ENCODE measurements around the gene HMCN1. TPM values are rescaled to one million over a fixed set of nuclear protein-coding genes. Genes with fewer than 3 reads are reported as not detected.

Gene HMCN1
- polyA plus RNA-seq, 3 donors from 2014 or later = 0.33 to 0.38 TPM; not detected in 1

- no peak overlapping the region for H3K27ac Mint-ChIP-seq
- no peaks in the 10 kb centered on the region for H3K4me1 Mint-ChIP-seq
- peaks cover 0 to 3% (median under 1%) of the 10 kb centered on the region in 6 donors for H3K9me3 Mint-ChIP-seq
Measured at GRCh38 chr1:186043296-186043695, 309.1 kb downstream of the HMCN1 start.

DNA sequence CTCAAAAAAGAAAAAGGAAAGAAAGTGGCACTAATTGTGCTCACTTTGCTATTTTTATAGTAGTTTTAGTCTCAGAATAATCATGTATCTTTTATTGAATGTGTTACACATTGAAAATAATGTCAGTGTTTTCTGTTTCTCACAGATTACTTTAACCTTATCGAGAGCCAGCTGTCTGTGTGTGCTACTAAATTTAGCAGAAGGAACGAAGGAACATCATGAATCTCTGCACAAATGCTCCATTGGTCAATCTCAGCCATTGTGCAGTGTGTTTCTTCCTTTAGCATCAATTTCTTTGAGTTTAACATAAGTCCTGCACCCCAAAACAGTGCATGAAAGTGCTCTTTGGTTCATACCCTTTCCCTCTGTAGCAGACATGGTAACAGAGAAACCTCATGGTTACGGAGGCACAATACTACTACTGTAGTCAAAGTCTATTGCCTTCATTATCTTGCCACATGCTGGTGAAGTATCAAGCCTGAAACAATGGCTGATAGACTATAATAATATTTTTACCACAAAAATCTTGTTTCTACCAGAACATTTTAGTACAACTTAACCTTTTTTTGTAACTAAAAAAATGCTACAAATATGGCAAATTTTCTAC, 310.0 kb downstream of the HMCN1 start:
- H3K27me3 Mint-ChIP-seq (ENCODE audit: low read depth in 3 of 3) = peaks cover 0 to 2% (median 0%) of the 10 kb centered on the region in 3 donors
- H3K36me3 Mint-ChIP-seq = no peaks in the 10 kb centered on the region
- DNase-seq = no peak
- H3K4me1 Mint-ChIP-seq = no peaks in the 10 kb centered on the region
- H3K9me3 Mint-ChIP-seq = peaks cover 0 to 3% (median under 1%) of the 10 kb centered on the region in 6 donors
- H3K4me3 Mint-ChIP-seq = no peak overlapping the region
- no peak overlapping the region for H3K27ac Mint-ChIP-seq

More at GRCh38 chr1:186043296-186043695, 309.1 kb downstream of the HMCN1 start:
- H3K4me3 Mint-ChIP-seq = no peak overlapping the region
- H3K36me3 Mint-ChIP-seq = no peaks in the 10 kb centered on the region
- DNase-seq = no peak
- peaks cover 0 to 2% (median 0%) of the 10 kb centered on the region in 3 donors for H3K27me3 Mint-ChIP-seq (ENCODE audit: low read depth in 3 of 3)

DNA sequence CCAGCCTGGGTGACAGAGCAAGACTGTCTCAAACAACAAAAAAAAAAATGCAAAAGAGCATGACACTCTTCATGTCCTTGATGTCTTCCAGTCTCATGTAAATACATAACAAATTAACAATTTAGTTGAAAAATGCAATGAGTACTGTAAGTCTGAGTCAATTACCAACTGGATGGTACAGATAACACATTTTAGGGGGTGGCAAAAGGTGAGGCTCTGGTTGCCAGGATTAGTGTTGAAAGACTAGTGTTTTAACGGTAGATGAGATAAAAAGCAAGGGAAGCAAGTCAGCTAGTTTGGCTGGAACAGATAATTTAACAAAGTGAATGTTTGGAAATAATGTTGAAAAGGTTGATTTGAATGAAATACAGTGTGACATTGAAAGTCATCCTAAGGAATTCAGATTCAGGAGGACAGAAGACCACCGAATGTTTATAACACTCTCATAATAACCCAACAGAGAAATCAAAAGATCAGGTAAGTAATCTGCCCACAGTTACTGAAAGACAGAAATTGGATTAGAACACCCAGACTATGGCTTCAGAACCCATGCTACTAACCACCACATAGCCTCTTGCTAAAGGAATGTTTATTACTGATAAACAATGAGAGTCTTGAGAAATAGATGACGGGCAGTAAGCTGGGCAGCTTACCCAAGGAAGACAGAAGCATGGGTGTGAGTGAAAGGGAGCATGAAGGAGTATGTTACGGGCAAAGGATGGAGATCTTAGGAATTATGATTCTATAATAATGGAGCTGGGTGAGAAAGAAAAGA, 312.4 kb downstream of the HMCN1 start:
- H3K9me3 Mint-ChIP-seq = peaks cover 0 to 10% (median 3%) of the 10 kb centered on the region in 6 donors
- peaks cover 0 to 2% (median 0%) of the 10 kb centered on the region in 3 donors for H3K27me3 Mint-ChIP-seq (ENCODE audit: low read depth in 3 of 3)
- H3K36me3 Mint-ChIP-seq = no peaks in the 10 kb centered on the region
- no peak overlapping the region for H3K4me3 Mint-ChIP-seq
- H3K4me1 Mint-ChIP-seq = no peaks in the 10 kb centered on the region
- no peak for DNase-seq
- H3K27ac Mint-ChIP-seq = no peak overlapping the region

GRCh38 chr1:186050360-186050759, 316.2 kb downstream of the HMCN1 start:
- peaks cover 0 to 10% (median 3%) of the 10 kb centered on the region in 6 donors for H3K9me3 Mint-ChIP-seq
- no peak overlapping the region for H3K27ac Mint-ChIP-seq
- DNase-seq = no peak
- no peaks in the 10 kb centered on the region for H3K4me1 Mint-ChIP-seq
- no peaks in the 10 kb centered on the region for H3K36me3 Mint-ChIP-seq
- peaks cover 1 to 2% (median 1%) of the 10 kb centered on the region in 3 donors for H3K27me3 Mint-ChIP-seq (ENCODE audit: low read depth in 3 of 3)
- no peak overlapping the region for H3K4me3 Mint-ChIP-seq

DNA sequence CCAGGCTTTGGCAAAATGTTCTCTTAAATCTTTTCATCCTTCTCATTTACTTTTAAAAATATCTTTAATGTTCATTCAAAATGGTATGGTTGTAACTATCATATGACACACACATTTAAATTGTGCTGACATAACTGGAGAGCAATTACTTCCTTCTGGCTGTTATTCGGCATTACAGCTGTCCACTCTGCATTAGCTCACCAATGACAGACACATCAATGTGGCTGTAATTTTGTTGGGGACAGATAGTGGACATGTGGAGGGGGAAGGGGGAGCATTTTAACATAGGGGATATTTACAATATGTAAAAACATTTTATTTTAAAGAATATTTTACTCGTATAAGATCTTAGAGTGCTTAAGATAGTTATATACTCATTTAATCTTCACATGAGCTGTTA, 319.8 kb downstream of the HMCN1 start:
- Mint-ChIP-seq H3K36me3 (no peaks in the 10 kb centered on the region), H3K27me3 (ENCODE audit: low read depth in 3 of 3) (peaks cover 0 to 4% (median 1%) of the 10 kb centered on the region in 3 donors), H3K4me3 (no peak overlapping the region), H3K9me3 (peaks cover 0 to 10% (median 0%) of the 10 kb centered on the region in 6 donors), H3K27ac (no peak overlapping the region), H3K4me1 (no peaks in the 10 kb centered on the region)
- no peak for DNase-seq

DNA sequence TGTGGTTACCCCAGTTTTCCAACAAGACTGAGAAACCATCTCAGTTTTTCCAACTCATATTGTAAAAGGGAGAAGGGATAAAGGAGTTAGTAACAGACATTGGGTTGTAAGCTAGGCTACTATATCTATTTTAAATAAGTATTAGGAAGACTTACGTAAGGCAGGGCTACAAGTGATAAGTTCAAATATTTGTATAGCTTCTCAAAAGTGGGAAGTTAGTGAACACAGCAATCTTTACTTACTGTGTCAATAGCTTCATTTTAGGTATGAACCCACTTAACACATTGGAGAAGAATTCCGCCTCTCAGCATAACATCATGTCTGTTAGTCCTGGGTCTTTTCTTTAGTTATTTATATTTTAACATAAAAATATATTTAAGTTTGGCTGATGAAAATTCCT, 320.7 kb downstream of the HMCN1 start:
- Mint-ChIP-seq H3K36me3 (no peaks in the 10 kb centered on the region), H3K9me3 (peaks cover 0 to 10% (median 0%) of the 10 kb centered on the region in 6 donors), H3K4me3 (no peak overlapping the region), H3K27me3 (ENCODE audit: low read depth in 3 of 3) (peaks cover 0 to 4% (median 1%) of the 10 kb centered on the region in 3 donors), H3K4me1 (no peaks in the 10 kb centered on the region), H3K27ac (no peak overlapping the region)
- no peak for DNase-seq

DNA sequence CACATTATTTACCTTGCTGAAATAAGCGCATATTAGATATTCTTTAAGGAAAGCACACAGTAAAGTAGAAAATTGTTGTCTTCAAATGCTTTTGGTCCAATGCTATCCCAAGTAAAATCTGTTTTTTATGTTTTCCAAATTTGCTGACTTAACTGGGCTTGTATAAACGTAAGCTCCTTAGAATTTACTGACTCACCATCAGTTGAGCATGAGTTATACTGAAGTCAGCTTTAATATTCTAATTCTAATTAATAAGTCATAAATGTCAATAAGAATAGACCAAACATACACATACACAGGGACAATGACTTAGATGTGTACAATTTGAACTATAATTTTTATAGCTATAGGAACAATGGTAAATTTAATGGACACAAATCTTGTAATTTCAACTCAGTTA, 321.7 kb downstream of the HMCN1 start:
- peaks cover 0 to 6% (median 0%) of the 10 kb centered on the region in 6 donors for H3K9me3 Mint-ChIP-seq
- no peak for DNase-seq
- no peaks in the 10 kb centered on the region for H3K36me3 Mint-ChIP-seq

GRCh38 chr1:186057086-186057485, 322.9 kb downstream of the HMCN1 start:
- no peak for DNase-seq
- Mint-ChIP-seq H3K27ac (no peak overlapping the region), H3K36me3 (no peaks in the 10 kb centered on the region), H3K4me3 (no peak overlapping the region), H3K9me3 (no peaks in the 10 kb centered on the region), H3K4me1 (no peaks in the 10 kb centered on the region), H3K27me3 (ENCODE audit: low read depth in 3 of 3) (peaks cover 0 to 3% (median 1%) of the 10 kb centered on the region in 3 donors)

More for the DNA sequence above, 321.7 kb downstream of the HMCN1 start:
- Mint-ChIP-seq H3K4me1 (no peaks in the 10 kb centered on the region), H3K27ac (no peak overlapping the region), H3K4me3 (no peak overlapping the region), H3K27me3 (ENCODE audit: low read depth in 3 of 3) (peaks cover 0 to 4% (median 1%) of the 10 kb centered on the region in 3 donors)

DNA sequence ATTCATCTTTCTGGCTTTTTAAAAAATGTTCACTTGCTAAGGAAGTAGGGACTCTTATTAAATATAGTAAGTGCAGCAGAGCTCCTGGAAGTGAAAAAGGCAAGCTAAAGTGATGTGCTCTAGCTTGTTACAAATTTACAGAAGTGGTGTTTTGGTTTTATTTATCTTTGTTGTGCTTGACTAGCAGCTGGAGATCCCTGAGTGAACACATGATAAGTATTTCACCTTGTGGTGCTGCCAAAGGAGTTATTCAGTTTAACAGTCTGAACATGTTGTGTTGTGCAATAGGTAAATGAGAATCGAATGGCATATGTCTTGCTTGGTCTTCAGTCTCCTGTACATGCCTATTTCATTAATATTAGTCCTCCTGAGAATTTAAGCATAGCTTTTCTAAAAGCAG, 325.1 kb downstream of the HMCN1 start:
- H3K27me3 Mint-ChIP-seq (ENCODE audit: low read depth in 3 of 3) = peaks cover 0 to 3% (median 1%) of the 10 kb centered on the region in 3 donors
- no peak overlapping the region for H3K27ac Mint-ChIP-seq
- H3K9me3 Mint-ChIP-seq = no peaks in the 10 kb centered on the region
- DNase-seq = no peak
- H3K36me3 Mint-ChIP-seq = no peaks in the 10 kb centered on the region
- H3K4me1 Mint-ChIP-seq = no peaks in the 10 kb centered on the region
- no peak overlapping the region for H3K4me3 Mint-ChIP-seq

DNA sequence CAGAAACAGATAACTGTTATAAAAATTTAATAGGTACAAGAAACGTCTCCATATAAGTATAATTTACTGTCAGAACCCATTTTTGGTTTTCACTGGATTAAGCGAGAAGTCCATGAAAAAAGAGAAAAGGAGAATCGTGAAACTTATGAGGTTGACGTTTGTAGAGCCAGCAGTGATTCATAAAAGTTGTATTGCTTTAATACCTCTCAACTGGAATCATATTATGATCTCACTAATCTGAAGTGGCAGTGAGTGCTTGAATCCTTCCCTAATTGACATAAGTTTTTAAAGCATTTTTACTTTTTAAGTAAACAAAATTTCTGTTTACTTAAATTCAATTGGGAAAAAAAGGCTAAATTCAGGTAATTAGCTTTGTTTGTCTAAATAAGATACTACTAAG, 325.6 kb downstream of the HMCN1 start:
- Mint-ChIP-seq H3K36me3 (no peaks in the 10 kb centered on the region), H3K9me3 (no peaks in the 10 kb centered on the region), H3K4me1 (no peaks in the 10 kb centered on the region), H3K27ac (no peak overlapping the region), H3K4me3 (no peak overlapping the region), H3K27me3 (ENCODE audit: low read depth in 3 of 3) (peaks cover 0 to 3% (median 0%) of the 10 kb centered on the region in 3 donors)
- DNase-seq = no peak

DNA sequence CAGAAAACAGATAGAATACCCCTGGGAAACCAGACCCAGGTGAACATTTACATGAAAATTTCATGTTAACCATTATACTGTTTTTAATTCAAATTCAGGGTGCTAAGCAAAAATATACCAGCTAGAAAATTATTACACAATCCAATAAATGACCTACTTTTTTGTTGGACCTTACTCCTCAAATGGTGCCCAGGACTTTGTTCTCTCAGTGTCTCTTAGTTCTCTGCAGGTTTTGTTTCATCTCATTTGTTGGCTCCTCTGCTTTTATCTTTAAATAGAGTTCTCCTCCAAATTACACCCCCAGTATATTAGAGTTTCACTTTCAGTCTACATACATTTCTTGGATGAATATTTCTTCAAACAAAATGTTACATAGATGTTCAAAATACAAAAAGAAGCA, 326.0 kb downstream of the HMCN1 start:
- no peak for DNase-seq
- no peaks in the 10 kb centered on the region for H3K4me1 Mint-ChIP-seq
- H3K36me3 Mint-ChIP-seq = no peaks in the 10 kb centered on the region
- H3K27me3 Mint-ChIP-seq (ENCODE audit: low read depth in 3 of 3) = peaks cover 0 to 3% (median 0%) of the 10 kb centered on the region in 3 donors
- H3K4me3 Mint-ChIP-seq = no peak overlapping the region
- no peaks in the 10 kb centered on the region for H3K9me3 Mint-ChIP-seq
- H3K27ac Mint-ChIP-seq = no peak overlapping the region

- H3K27me3 Mint-ChIP-seq (ENCODE audit: low read depth in 3 of 3) = peaks cover 0 to under 1% (median 0%) of the 10 kb centered on the region in 3 donors
- no peak overlapping the region for H3K27ac Mint-ChIP-seq
- no peak for DNase-seq
- H3K9me3 Mint-ChIP-seq = no peaks in the 10 kb centered on the region
- H3K4me1 Mint-ChIP-seq = no peaks in the 10 kb centered on the region
- H3K4me3 Mint-ChIP-seq = no peak overlapping the region
- H3K36me3 Mint-ChIP-seq = no peaks in the 10 kb centered on the region
Measured at GRCh38 chr1:186063091-186063657, 329.0 kb downstream of the HMCN1 start.

GRCh38 chr1:186066411-186066810, 332.2 kb downstream of the HMCN1 start:
- Mint-ChIP-seq H3K4me1 (no peaks in the 10 kb centered on the region), H3K27me3 (ENCODE audit: low read depth in 3 of 3) (no peaks in the 10 kb centered on the region), H3K36me3 (no peaks in the 10 kb centered on the region), H3K27ac (no peak overlapping the region), H3K4me3 (no peak overlapping the region), H3K9me3 (peaks cover 0 to 2% (median 0%) of the 10 kb centered on the region in 6 donors)
- no peak for DNase-seq

DNA sequence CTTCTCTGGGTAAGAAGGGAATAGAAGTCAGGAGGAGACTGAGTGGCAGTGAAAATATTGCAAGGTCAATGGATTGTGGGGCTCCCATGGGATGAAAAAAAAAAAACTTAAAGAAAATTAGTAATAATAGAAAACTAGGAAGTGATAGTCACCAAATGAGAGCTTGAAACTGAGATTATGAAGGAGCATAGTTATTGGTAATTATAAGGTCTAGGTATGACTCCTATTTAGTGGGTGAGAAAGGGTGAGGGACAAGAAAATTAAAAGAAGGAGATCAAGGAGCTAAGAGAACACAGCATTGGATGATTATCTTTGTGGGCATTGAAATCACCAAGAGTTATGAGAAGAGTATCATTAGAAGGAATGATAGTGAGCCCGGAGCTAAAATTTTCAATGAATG, 339.5 kb downstream of the HMCN1 start:
- H3K4me3 Mint-ChIP-seq = no peak overlapping the region
- no peak overlapping the region for H3K27ac Mint-ChIP-seq
- no peaks in the 10 kb centered on the region for H3K4me1 Mint-ChIP-seq
- H3K27me3 Mint-ChIP-seq (ENCODE audit: low read depth in 3 of 3) = no peaks in the 10 kb centered on the region
- no peak for DNase-seq
- peaks cover 0 to 2% (median 0%) of the 10 kb centered on the region in 6 donors for H3K9me3 Mint-ChIP-seq
- H3K36me3 Mint-ChIP-seq = no peaks in the 10 kb centered on the region

Measured in immature natural killer cell (primary cell).